GM11168 (cell line): ENCODE data around the gene GNGT2.

Source experiments
- in situ Hi-C: fragments of 300-500 bp; cut with MboI; formaldehyde crosslinking; loops from one replicate; pipeline ENCODE4 v1.12.0; 2022; ENCODE audit warnings: low sequenced_read_pairs; ENCODE audit not compliant: unreplicated experiment

GNGT2 gene

DNA sequence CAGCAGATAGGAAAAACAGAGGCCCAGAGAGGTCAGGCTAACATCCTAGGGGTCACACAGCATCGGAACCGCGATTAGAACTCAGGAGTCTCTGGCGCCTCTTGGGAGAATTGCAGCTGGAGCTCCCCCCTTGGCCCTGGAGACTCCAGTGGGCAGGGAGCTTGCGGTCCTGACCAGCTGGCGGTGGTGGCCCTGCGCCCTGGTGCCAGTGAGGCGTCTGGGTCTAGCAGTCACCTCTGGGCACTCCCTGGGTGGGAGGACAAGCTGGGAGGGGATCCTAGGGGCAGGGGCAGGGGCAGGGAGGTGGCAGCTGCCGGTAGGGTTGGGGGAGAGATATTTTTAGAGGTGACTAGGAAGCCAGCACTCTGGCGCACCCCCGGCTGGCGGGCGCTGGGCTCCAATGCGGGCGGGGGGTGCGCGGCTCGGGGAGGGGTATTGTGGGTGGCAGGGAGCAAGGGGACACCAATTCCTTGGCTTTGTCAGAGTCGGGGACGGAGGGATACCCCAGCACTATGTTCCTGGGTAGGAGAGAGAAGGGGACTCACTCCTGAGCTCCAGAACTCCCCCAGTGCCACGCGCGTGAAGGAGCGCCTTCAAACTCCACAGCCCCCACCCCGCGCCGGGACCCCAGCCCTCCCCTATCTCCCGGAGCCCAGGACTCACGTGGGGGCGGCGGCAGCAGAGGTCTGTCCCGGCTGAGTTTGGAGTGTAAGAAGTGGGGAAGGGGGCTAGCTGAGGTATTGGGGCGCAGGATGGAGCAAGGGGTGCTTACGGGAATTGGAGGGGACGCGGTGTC, 19.6 kb upstream of the GNGT2 start:
- in situ Hi-C loops: loop anchor here (5.0 kb wide), 1 partner anchor 43 kb away; no protein-coding TSS in a partner anchor

DNA sequence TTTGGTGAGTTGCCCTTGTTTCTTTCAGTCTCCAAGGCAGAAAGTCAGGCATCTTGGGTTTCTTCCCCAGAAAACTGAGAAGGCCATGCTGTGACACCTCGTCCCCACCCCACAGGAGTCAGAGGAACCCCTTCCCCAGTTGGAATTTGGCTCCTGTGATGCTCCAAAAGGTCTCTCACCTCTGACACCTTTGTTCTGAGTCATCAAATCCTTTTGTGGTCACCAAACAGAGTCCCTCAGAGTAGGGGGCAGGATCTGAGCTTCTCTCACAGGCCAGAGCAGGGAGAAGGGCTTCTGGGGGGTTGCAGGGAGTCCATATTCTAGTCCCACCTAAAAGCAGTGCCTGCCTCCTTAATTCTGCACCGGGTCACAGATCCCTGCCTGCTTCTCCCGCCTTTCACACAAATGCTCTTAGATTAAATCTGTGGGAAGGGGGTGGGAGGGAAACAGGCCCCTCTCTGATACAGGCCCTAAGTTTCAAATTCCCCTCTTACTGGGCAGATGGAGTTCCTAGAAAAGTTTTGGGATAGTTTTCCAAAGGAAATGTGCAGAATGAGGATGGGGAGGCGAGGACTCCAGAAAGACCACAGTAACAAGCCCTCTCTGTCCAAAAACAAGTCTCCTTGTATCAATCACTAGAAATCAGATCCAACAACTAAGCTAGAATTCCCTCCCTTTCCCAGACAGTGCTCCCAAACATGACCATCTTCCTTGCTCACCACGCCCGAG, 18.9 kb upstream of the GNGT2 start:
- in situ Hi-C loops: loop anchor here (5.0 kb wide), 1 partner anchor 42 kb away; no protein-coding TSS in a partner anchor

DNA sequence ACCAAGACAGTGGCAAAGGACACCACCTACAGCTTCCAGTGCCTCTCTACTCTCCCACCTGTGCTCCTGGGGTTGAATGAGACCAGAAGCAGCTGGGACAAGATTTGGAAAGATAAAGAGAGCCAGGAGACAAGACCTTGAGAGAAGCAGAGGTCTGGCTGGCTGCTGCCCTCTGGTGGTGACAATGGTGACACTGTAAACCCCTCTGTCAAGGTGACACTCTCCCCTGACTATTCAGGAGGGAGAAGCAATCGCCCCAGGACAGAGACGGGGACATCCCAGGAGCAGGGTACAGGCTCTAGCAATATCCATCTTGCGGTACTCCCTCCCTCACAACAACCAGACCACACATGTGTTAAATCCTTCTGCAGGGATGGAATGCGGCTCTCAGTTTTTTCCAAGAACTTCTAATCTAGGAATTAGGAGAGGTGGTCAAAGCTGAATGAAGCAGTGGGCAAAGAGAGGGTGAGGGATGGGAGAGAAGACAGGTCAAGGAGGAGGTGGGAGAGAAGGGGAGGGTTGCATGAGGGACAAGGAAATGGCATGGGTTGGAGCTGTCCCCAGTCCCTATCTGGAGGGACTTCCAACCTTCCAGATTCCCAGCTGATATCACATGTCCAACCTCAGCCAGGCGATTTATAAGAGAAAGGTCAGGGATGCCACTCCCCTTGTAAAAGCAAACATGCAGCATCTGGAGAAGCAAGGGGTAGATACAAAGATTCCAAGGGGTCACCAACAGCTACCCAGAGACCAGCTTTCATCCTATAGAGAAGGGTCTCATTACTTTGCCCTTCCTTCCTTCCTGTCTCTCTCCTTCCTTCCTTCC, 17.3 kb upstream of the GNGT2 start:
- in situ Hi-C loops: loop anchor here (5.0 kb wide), 1 partner anchor 40 kb away; no protein-coding TSS in a partner anchor

GRCh38 chr17:49226771-49227435, 16.5 kb upstream of the GNGT2 start:
- in situ Hi-C loops: loop anchor here (5.0 kb wide), 1 partner anchor 40 kb away; no protein-coding TSS in a partner anchor

DNA sequence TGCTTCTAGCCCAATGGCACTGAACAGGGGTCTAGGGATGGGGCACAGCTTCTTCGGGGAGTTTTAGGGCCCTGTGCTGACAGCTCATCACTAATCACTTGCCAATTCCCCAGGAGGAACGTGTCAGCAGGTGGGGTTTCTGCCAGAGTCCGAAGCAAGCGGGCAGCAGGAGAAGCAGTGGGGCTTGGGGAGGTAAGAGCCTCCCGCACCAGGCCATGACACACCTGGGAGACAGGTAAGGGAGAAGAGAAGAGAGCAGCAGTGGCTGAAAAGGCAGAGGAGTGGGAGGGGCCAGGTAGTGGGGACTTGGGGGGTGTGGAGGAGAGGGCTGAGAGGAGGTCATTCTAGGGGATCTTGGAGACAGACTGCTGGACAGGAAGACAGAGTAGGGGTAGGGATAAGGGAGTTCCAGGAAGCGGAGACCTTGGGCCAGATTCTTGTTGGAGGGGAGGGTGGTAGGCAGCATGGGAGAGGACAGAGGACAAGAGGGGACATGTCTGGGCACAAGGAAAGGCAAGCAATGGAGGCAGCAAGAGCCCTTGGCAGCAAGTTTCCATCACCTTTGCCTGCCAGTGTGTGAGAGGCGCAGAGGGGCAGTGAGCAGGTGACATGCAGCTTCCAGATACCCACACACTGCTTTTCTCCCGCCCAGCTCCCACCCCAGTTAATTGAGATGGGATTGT, 15.3 kb upstream of the GNGT2 start:
- in situ Hi-C loops: loop anchor here (5.0 kb wide), 1 partner anchor 38 kb away; no protein-coding TSS in a partner anchor

DNA sequence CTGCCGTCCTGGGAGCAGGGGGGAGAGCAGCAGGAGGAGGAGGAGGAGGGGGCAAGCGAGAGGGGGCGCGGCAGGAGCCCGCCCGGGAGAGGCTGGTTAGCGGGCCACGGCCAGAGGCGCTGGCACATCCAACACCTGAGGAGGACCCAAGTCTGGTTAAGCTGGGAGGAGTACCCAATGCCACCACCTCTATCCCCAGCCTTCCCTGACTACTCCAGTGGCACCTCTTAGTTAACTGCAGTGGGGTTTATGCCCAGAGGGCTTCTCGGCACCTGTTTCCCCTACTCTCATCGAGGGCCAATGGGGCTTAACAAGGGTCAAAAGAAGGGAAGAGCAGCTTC, 14.6 kb upstream of the GNGT2 start:
- in situ Hi-C loops: loop anchor here (5.0 kb wide), 1 partner anchor 38 kb away; no protein-coding TSS in a partner anchor

DNA sequence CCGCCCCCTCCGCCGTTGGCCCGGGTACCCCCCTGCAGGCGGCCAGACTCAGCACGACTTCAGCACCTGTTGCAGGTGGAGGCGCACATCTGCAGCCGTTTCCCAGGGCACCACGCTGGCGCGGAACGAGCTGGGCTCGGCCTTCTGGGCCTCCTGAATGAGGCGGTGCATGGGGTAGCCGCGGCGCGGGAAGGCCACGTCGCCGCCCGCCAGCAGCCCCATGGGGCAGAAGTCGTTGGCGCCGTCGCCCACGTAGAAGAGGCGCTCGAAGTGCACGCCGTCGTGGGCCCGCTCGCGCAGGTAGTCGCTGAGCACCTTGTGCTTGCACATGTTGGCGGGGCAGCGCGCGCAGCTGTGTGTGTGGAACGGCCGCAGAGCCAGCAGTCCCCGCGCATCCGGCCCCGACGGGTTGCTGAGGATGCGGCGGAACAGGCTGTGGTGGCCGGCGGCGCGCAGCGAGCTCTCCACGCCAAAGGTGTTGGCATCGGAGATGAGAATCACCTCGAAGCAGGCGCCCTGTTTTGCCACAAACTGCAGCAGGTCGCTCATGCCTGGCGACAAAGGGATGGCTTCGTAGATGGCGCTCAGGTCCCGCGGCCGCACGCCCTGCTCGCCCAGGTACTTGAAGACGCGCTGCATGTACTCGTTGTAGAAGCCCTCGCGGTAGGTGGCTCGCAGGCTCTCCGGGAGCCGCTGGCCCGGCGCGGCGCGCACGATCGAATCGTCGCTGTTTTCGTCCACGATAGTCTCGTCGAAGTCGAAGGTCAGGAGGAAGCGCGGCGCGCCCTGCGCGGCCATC, 14.0 kb upstream of the GNGT2 start:
- in situ Hi-C loops: no loop called here

- in situ Hi-C loops: no loop called here
Measured at GRCh38 chr17:49223517-49224197, 13.3 kb upstream of the GNGT2 start.

GRCh38 chr17:49223168-49223516, 12.8 kb upstream of the GNGT2 start:
- in situ Hi-C loops: no loop called here

GRCh38 chr17:49219987-49220386, 9.6 kb upstream of the GNGT2 start:
- in situ Hi-C loops: no loop called here

- in situ Hi-C loops: no loop called here
Measured at GRCh38 chr17:49218941-49219913, 8.9 kb upstream of the GNGT2 start.

- in situ Hi-C loops: no loop called here
Measured at GRCh38 chr17:49217651-49218413, 7.5 kb upstream of the GNGT2 start.

DNA sequence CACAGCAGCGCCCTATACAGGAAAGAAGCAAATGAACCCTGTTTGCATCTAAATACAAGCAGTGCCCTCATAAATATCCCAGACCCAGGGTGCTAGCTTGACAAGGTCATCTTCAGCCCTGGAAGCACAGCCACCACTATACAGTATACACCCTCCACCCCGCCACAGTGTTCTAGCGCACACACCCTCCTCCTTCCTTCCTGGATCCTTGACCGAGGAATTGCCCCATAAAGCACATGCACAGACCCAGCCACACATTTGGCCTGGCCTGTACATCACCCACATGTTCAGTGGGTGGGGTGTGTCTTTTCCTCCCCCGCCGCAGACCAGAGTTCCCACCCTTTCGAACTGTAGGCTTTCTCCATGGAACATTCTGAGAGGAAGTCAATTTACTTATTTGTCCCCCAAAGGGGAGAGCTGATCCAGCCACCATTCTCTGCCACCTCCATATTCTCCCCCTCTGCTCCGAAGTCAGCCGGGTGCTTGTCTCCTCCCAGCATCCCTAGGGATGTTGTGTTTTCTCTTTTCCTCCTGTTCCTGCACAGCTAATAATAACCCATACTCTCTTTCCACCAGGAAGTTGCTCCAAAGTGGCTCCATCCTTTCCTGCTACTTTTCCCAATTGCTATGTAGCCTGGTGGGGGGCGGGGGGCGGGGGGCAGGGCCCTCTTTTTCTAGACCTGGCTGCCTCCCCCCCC, 6.7 kb upstream of the GNGT2 start:
- in situ Hi-C loops: no loop called here

DNA sequence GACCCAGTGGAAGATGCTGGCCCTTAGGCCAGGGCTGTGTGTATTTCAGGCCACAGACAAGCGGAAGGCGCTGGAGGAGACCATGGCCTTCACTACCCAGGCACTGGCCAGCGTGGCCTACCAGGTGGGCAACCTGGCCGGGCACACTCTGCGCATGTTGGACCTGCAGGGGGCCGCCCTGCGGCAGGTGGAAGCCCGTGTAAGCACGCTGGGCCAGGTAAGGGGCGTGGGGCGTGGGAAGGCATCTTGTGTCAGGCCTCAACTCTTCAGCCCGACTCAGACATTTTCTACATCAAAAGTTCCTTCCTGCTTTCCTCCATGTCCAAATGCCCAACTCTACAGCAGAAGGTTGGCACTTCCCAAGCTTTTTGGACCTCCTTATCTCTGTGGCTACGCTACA, 6.1 kb upstream of the GNGT2 start:
- in situ Hi-C loops: no loop called here

GRCh38 chr17:49214676-49215360, 4.4 kb upstream of the GNGT2 start:
- in situ Hi-C loops: no loop called here
